Non-pigmented ciliary epithelial cell (primary cell): Measurements from ENCODE around the gene GPR18.
"Not testable (repeated sequence)": the region's sequence is repeated elsewhere in the genome, so short reads cannot be mapped to it uniquely, and the experiment has no call there.

Experiments
- DNase-seq: peaks from one replicate; pipeline ENCODE4 v3.0.0-alpha.2; 2010; ENCODE audit warnings: low read depth

The GPR18 gene

DNA sequence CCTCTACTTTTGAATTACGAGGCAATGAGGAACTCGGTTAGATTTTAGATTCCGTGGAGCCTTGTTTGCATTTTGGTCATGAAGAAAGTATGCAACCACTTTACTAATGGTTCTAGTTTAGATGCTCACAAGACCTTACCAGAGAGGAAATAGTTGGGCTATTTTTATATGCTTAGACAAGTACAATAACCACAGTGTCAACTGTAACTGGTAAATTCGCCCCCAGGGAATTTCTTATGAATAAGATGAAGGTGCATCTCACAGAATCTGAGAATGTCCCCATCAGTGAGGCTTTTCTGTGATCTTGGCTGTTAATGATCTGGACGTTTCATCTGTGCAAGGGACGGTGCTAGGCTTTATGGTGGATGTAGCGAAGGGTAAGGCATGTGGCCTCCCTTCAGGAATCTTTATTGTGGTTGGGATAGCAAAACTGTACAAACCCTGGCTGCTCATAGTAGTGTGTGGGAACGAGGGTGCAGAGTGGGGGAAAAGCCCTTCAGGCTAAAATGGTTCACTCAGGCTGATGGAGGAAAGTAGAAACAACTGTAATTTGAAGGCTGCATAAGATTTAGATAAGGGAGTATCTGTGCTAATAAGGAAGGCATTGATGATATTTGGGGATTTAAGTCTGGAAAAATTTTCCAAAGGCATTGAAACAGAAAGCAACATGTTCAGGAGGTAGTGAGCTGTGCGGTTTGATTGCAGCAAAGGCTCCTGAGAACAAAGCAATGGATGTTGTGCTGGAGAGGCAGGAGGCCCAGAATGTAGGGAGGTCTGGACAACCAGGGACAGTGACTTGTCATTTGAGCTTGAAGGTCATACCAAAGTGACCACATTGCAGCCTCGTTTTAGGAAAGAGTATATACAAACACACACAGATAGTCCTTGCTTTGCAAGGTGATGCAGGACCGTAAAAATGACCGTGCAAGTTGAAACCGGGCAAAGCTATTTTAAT is 29.2 kb downstream of the GPR18 start:
- DNase-seq: peak; percentile 76

- DNase-seq: no peak
These were observed 30.1 kb downstream of the GPR18 start for GRCh38 chr13:99227909-99228688.

- no peak for DNase-seq
These were observed 30.8 kb downstream of the GPR18 start for GRCh38 chr13:99227331-99227900.

GRCh38 chr13:99226513-99226912 is 31.7 kb downstream of the GPR18 start:
- no peak for DNase-seq

DNA sequence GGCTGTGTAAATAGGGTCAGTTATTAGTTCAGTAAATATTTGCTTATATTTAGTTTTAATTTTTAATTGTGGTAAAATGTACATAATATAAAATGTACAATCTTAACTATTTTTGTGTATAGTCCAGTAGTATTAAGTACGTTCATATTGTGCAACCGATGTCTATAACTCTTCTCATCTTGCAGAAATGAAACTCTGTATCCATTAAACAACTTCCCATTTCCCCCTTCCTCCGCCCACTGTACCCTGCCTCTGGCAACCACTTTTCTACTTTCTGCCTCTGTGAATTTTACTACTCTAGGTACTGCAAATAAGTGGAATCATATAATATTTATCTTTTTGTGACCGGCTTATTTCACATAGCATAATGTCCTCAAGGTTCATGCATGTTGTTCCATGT is 33.1 kb downstream of the GPR18 start:
- DNase-seq: no peak

GRCh38 chr13:99224021-99224420 is 34.2 kb downstream of the GPR18 start:
- no peak for DNase-seq

DNA sequence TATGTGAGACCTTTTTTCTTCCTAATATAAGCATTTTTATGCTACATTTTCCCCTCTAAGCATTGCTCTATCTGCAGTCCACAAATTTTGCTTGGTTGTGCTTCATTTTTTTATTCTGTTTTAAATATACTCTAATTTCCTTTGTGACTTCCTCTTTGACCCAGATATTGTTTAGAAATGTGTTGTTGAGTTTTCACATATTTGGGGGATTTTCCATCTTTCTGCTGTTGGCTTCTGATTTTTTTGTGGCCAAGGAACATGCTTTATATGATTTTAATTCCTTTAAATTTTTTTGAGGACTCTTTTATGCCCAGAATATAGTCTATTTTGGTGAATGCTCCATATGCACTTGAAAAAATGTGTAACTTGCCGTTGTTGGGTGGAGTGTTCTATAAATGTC is 34.6 kb downstream of the GPR18 start:
- no peak for DNase-seq

DNA sequence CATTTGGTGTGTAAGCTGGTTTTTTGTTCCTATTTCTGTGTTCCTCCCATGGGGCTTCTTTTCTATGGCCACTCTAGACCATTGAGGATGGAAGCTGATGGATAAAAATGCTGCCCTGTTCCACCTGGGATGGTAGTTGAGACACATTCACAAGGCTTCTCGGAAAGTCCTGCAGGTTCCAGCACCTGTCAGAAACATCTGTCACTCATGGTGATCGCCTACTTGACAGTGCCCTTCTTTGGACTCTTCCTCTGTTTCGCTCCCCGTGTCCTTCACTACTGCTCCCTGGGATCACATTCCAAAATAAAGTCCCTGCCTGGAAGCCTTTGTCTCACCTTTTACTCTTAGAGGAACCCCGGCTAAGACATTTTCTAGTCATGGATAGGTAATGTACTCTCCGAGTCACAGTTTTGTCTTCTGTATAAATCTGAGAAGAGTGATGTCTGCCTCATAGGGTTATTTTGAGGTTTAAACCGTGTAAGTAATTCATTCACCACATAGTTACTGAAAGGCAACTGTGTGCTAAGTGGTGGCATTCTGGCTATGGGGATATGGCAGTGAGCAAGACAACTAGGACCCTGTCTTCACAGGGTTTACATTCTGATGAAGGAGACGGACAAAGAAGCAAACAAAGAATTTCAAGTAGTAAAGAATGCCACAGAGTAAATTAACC is 36.5 kb downstream of the GPR18 start:
- DNase-seq: no peak

GRCh38 chr13:99220199-99220935 is 37.8 kb downstream of the GPR18 start:
- no peak for DNase-seq

DNA sequence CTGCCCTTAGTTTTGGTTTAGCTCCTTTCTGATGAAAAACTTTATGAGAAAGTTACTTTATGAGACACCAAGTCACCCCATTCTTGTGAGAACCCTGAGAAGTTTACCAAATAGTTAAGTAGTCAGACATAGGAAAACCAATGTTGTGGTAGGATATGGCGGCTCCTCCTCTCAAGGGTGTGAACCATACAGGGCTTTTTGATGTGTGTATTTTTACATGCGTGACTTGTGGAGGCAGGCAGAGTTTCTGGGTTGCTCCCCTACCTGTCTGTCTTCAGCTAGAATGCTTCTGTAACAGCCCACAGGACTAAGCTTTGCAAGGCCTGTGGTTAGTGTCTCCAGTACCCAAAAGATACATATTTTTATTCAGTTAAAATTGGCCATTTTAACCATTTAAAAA is 39.2 kb downstream of the GPR18 start:
- DNase-seq: no peak

GRCh38 chr13:99218545-99218944 is 39.6 kb downstream of the GPR18 start:
- no peak for DNase-seq

DNA sequence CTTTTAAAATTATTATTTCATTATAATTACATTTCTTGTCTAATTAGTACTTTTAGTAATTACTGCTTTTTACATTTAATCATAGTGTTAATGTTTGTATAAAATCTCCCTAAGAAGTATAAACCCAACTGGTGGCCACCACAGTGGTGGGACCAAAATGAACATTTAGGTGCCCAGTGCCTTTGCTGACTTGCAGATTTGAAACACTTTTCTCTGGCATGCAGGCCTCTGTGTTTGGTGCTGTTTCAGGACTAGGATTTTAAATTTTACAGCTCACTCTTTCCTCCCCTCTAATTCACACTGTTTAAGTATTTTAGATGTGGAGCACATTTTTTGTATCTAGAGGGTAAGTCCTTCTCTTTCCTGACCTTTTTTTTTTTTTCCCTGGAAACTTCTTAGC is 40.1 kb downstream of the GPR18 start:
- DNase-seq: no peak

- no peak for DNase-seq
These were observed 40.6 kb downstream of the GPR18 start for GRCh38 chr13:99217461-99218110.

DNA sequence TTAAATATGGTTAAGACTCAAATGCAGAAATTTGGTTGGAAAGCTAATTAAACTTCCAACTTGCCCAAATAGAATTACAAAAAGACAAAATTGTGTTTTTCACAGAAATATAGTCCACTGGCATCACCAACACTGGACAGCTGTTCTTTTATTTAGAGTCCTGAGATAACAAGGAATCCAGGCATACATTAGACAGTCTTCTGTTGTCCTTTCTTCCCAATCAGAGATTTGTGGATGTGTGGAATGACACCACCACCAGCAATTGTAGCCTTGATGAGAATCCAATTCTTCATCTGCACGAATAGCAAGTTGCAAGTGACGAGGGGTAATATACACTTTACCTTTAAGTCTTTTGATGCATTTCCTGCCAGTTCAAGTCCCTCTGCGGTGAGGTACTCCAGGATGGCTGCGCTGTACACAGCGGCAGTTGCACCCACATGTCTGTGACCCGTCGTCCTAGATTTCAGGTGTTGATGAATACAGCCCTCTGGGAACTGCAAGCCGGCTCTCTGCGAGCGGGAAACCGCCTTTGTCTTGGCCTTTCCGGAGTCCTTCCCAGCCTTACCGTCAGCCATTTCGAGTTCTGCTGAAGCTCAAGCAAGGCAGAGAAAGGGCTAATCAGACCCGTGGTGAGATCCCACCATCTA is 42.9 kb downstream of the GPR18 start:
- no peak for DNase-seq

DNA sequence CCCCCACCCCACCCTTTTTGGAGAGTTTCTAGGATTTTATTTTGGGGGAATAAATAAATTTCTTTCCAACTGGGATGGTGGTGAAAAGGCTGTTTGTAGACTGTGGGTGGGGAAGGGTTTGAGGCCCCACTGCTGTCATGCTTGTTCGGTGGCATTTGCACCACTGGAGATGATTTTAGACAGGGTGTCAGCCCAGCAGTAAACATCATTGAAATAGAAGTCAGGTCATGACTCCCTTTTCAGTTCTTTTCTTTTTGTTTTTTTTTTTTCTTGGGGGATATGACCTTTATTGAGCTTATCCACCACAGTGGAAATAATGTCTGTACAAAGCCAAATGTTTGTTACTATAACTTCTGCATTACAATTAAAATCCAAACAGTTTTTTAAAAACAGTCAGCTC is 43.4 kb downstream of the GPR18 start:
- no peak for DNase-seq

- DNase-seq: no peak
These were observed 43.9 kb downstream of the GPR18 start for GRCh38 chr13:99214232-99214631.

DNA sequence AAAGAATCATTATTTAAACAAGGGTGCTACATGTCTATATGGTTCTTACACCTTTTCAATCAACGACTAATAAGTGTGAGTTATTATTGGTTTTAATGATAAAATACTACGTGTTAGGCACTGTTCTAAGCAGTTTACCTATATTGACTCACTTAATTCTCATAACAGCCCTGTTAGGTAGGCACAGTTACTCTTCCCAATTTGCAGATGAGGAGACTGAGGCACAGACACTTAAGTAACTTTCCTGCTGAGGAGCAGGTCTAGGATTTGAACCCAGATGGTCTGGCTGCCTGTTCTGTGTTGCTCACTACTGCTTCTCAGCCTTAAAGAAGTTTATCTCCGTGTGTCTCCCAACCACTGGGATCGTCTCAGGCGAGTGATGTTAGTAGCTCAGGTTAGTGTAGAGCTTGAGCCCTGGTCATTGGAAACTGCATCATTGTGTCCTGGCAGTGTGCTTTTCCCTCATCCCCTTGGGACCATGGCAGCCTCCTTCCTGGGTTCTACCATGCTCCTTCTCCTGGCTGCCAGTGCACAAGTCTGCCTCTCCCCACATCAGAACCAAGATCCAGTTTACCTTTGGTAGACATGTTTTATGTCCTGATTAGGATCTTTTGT is 46.7 kb downstream of the GPR18 start:
- no peak for DNase-seq

DNA sequence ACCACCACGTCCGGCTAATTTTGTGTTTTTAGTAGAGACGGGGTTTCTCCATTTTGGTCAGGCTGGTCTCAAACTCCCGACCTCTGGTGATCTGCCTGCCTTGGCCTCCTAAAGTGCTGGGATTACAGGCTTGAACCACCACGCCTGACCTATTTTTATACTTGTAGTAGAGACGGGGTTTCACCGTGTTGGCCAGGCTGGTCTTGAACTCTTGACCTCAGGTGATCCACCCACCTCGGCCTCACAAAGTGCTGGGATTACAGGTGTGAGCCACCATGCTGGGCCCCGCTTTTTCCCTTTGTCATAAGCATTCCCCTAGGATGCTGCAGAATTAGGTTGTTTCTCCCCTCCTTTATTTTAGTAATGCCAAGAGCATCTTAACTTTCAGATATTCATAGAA is 47.6 kb downstream of the GPR18 start:
- DNase-seq: not testable (repeated sequence)

- no peak for DNase-seq
These were observed 49.2 kb downstream of the GPR18 start for GRCh38 chr13:99208845-99209527.
